GM19455 (cell line): Measurements from ENCODE around the gene EIF5A.

Experiments used
- ATAC-seq: cut with Tn5 transposase; IDR thresholded peaks from one replicate; pipeline ENCODE4 v1.9.1; 2021; ENCODE audit not compliant: unreplicated experiment

The EIF5A gene

GRCh38 chr17:7284911-7285310 lies 22.5 kb upstream of the EIF5A start:
- no peak for ATAC-seq

DNA sequence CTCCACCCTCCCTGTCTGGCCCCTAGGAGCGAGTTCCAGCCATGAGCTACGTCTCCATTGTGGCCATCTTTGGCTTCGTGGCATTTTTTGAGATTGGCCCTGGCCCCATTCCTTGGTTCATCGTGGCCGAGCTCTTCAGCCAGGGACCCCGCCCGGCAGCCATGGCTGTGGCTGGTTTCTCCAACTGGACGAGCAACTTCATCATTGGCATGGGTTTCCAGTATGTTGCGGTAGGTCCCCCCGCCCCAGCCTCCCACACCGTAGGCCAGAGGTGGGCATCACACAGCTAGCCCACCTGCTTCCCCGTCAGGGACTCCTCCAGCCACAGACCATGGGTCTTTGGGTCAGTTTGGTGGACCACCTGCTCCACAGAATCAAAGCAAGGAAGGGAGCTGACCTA lies 21.7 kb upstream of the EIF5A start:
- ATAC-seq: no peak

GRCh38 chr17:7289256-7290032 lies 18.0 kb upstream of the EIF5A start:
- no peak for ATAC-seq

GRCh38 chr17:7290166-7290565 lies 17.3 kb upstream of the EIF5A start:
- ATAC-seq: no peak

DNA sequence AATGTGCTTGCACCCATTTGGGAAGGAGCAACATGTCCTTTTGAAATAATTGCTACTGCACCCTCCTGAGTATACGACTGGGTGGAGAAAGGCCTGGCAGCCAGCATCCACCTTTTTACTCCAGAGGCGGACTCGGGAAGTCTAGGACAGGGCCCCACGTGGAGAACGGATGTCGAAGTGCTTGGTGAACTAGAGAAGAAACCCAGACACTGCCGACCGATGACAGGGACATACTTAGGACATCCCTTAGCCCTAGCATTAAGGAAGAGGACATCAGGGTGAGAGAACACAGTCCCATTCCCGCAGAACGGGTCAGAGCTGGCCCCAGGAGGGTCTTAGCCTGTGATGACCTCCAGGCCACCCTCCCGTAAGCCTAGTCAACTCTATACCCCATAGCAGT lies 16.7 kb upstream of the EIF5A start:
- ATAC-seq: no peak

GRCh38 chr17:7292194-7292593 lies 15.2 kb upstream of the EIF5A start:
- ATAC-seq: no peak

- ATAC-seq: no peak
Measured at GRCh38 chr17:7292729-7293128, 14.7 kb upstream of the EIF5A start.

DNA sequence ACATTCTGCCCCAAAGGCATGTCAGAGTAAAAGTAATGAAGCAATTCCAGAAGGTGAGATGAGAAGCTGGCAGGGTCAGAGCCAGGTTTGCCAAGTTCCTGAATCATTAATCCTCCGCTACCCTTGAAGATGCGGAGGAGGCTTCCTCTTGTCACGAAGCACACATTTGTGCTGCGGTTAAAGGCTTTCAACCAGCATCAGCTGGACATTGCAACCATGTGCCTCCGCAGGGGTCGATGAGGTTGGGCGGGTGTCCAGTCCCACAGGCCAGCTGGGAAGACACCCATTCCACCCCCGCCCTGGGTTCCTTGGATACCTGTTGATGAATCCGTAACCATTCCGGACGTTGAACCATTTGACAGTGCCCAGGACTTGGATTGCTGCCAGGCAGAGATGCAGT lies 14.3 kb upstream of the EIF5A start:
- ATAC-seq: no peak

DNA sequence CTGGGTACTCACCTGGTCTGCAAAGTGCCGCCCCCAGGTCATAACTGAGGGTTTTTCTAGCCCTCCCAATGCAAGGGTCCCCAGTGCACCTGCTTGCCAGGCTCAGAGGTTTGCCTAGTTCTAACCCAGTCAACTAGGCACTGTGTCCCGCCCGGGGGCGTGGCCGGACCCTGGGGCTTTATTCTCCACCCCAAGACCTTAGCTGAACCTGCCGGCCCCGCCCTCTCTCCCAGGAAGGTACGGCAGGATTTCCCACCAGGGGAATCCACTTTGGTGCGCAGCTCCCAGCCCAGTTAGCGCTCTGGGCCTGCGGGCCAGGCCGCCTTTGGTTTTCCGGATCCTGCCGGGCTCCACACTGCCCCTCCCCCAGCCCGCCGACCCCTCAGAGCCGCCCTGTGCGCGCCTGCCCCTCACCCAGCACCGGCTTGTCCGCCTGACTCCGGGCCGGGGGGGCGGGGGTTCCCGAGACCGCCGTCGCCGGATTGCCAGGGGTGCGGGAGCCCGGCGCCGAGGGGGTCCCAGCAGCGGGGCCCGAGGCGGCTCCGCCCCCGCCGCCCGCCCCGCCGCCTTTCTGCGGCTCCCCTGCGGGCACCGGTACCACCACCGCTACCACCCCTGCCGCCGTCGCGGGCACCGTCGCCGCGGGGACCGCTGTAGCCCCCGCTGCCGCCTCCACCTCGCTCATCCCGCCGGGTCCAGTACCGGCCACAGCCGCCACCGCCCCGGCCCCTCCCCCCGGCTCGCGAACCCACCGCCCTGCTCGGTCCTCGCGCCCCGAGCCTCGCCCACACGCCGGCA lies 13.4 kb upstream of the EIF5A start:
- no peak for ATAC-seq

- ATAC-seq: no peak
Measured at GRCh38 chr17:7294614-7295153, 12.7 kb upstream of the EIF5A start, which contains the start of gene YBX2. Gene YBX2 (minus strand): TSS chr17:7294639. CDS start chr17:7294500, 139 bp downstream.

- no peak for ATAC-seq
Measured at GRCh38 chr17:7295230-7296180, 11.9 kb upstream of the EIF5A start.

- no peak for ATAC-seq
Measured at GRCh38 chr17:7296189-7296861, 11.1 kb upstream of the EIF5A start.

GRCh38 chr17:7304179-7304578 lies 3.2 kb upstream of the EIF5A start:
- ATAC-seq: no peak

GRCh38 chr17:7307686-7308624 lies 527 bp downstream of the EIF5A start:
- peak; percentile 1 for ATAC-seq

DNA sequence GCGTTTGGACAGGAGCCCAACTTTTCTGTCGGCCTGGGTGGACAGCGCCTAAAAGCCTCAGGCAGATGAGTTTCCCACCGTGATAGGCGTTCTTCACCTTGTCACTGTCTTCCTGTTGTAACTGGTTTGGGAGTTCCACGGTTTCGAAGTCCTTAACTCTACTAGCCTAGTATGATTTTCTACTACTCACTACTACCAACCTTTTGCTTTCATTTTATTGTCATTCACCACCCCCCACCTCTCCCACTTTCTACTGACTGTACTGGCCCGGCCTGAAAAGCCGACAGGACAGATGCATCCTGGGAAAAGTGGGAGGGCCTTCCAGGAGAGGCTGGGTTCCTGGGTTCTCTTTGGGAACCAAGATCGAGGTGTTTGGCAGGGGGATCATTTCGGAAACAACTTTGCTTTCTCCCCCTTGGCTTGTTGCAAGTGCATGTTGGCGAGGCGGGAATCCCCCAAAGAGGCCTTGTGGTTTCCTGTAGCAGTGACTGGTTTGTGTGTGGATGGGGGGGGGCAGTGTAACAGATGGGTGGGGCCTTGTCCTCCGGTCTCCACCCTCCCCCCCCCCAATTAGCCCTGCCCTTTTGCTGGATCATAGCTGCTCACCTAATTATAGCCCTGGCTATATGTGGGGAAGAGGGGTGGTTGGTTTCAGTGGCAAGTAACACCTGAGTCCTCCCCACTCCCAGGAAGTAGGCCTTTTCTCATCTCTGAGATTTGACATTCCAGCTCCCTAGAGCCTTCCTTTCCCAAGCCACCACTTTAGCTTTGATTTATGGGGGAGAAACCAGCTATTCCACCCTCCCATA lies 1.4 kb downstream of the EIF5A start:
- no peak for ATAC-seq

- no peak for ATAC-seq
Measured at GRCh38 chr17:7309628-7310027, 2.2 kb downstream of the EIF5A start.

DNA sequence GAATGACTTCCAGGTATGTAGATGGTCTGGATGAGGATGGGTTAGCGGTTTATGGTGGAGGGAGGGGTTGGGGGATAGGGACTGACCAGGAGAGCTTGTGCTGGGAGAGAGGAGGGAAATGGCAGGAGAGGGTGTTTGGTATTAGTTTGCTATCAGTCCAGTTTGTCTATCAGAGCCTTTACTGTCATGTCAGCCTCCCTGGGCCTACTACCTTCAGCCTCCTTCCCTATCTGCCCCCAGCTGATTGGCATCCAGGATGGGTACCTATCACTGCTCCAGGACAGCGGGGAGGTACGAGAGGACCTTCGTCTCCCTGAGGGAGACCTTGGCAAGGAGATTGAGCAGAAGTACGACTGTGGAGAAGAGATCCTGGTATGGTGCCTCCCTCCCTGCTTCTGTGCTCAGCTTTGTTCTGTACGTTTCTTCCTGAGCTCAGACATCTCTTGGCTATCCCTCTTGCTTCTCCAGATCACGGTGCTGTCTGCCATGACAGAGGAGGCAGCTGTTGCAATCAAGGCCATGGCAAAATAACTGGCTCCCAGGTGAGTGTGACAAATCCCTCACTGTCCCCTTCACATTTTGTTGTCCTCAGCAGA lies 3.8 kb downstream of the EIF5A start:
- ATAC-seq: no peak
